Ovary (tissue), 9 donors: Measurements from ENCODE around the gene CD300LF. TPM values are rescaled to one million over a fixed set of nuclear protein-coding genes. Genes with fewer than 3 reads are reported as not detected.

Source experiments
- DNase-seq, 5 donors: peaks; one replicate each; pipeline ENCODE4 v3.0.0-alpha.2; 2019 to 2020
- H3K27ac ChIP-seq, 2 donors: fragments of 200-600 bp; one replicate each; pipeline versions ENCODE4 v1.5.1 to v1.8.0; 2019 to 2022
- H3K27me3 ChIP-seq: fragments of 200-600 bp; one replicate; pipeline ENCODE4 v1.8.0; 2022
- H3K36me3 ChIP-seq: fragments of 200-600 bp; sonication (generic); one replicate; pipeline ENCODE4 v1.5.1; 2019
- H3K4me1 ChIP-seq: one replicate; pipeline ENCODE4 v1.8.1; 2013; ENCODE audit warnings: mild to moderate bottlenecking, moderate library complexity; ENCODE audit not compliant: insufficient read depth
- H3K4me3 ChIP-seq: fragments of 200-600 bp; sonication (generic); one replicate; pipeline ENCODE4 v1.5.1; 2017
- H3K9me3 ChIP-seq, 2 donors: fragments of 200-600 bp in 1 of 2; sonication (generic) in 1 of 2; one replicate each; pipeline versions ENCODE4 v1.5.1 to v1.8.1; 2013 to 2019; ENCODE audit warnings: mild to moderate bottlenecking in 1 of 2, moderate library complexity in 1 of 2
- CTCF ChIP-seq, 3 donors: fragments of 450-650 bp in 2 of 3; fragments of 200-600 bp in 1 of 3; IDR thresholded peaks; one replicate each; pipeline versions ENCODE4 v1.5.1 to v1.8.0; 2016 to 2022; ENCODE audit warnings: antibody characterized with exemption in 3 of 3, mild to moderate bottlenecking in 1 of 3
- EP300 ChIP-seq: sonication (generic); formaldehyde crosslinking; IDR thresholded peaks from one replicate; pipeline ENCODE4 v1.6.1; 2017; ENCODE audit warnings: antibody characterized with exemption
- POLR2A ChIP-seq: fragments of 450-650 bp; IDR thresholded peaks from one replicate; pipeline ENCODE4 v1.6.1; 2017; ENCODE audit warnings: antibody characterized with exemption, mild to moderate bottlenecking, moderate library complexity
- WGBS, 3 donors: extraction: QIAGEN DNeasy Blood & Tissue Kit in 1 of 3; methylation state at CpG; one replicate each; pipeline versions ENCODE4 v1.1.5 to v1.1.7; 2013 to 2017; 5-methylcytosine and 5-hydroxymethylcytosine counted together
- intact Hi-C, 4 donors: fragments of 100-400 bp; cut with DNase I; formaldehyde crosslinking; loops; one replicate each; pipeline versions ENCODE4 v1.11.0 to v1.15.1; 2022 to 2023
- polyA plus RNA-seq, 2 donors: library from polyadenylated mRNA; stranded (reverse); fragments of 200-250 nt in 1 of 2; fragments of 350-450 nt in 1 of 2; fragmentation: Illumina TruSeq in 1 of 2; extraction: RNeasy Lipid Tissue Mini Kit (QIAGEN cat#74804) in 1 of 2; gene quantifications; one replicate each; pipeline ENCODE4 v1.2.3, GENCODE V29; 2013 to 2014
- total RNA-seq, 7 donors: library from RNA; depleted of rRNA in 2 of 7; stranded (reverse); fragments of >200 nt in 2 of 7; fragmentation: NEBNext Ultra II Directional in 3 of 7; extraction: Animal tissue kit (Norgen Biotek cat#: 25700) in 3 of 7; gene quantifications; one replicate each; pipeline versions ENCODE4 v1.1.0 to v1.2.4, GENCODE V29; 2016 to 2023
- donor health status: DM: no; HTN: no; CAD: no; lungs with moderate emphysema.
- donor health status: DM: no; HTN: no; CAD: no.
- donor health status: Bipolar disorder and iron deficiency.
- donor health status: DM: yes; HTN: yes; CAD: no.
- donor health status: DM: no; HTN: no; CAD: no.
- donor health status: DM: yes; HTN: yes; CAD: no.

Gene CD300LF
- total and polyA plus RNA-seq, 9 donors: 0.23 to 3.9 (median 0.39) TPM; not detected in 1

DNA sequence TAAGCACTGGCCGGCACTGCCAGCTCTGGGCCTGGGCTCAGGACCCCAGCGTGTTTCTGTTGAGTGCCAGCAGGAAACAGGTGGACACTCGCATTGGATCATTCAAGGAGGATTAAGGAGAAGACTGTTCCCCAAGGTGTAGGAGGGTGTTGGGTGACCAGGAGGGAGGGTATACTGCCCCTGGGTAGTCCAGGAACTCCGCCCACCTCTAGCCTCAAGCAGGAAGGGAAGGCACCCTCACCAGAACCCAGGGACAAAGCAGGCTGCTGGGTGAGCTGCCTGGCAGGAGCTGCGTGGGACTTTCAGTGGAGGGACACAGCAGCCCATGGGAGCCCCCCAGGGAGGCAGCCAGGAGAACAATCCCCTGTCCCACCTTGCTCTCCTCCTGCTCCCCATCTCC, 16.6 kb upstream of the CD300LF start:
- no peaks in the 10 kb centered on the region for H3K27me3 ChIP-seq

DNA sequence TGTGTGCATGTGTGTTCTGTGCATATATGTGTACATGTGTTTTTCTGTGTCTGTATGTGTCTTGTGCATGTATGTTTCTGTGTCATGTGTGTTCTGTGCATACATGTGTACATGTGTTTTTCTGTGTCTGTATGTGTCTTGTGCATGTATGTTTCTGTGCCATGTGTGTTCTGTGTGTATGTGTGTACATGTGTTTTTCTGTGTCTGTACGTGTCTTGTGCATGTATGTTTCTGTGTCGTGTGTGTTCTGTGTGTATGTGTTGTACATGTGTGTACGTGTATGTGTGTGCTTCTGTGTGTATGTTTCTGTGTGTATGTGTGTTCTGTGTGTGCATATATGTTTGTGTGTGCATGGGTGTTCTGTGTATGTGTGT, 16.0 kb upstream of the CD300LF start:
- no peak overlapping the region for H3K27ac ChIP-seq
- intact Hi-C loops: no loop called here
- no peaks in the 10 kb centered on the region for H3K36me3 ChIP-seq
- no peaks in the 10 kb centered on the region for H3K9me3 ChIP-seq
- no peak for DNase-seq
- H3K4me3 ChIP-seq: no peak overlapping the region
- no peaks in the 10 kb centered on the region for H3K27me3 ChIP-seq
- 86 to 93% (median 92%) methylated on average over 3 of the region's 3 CpGs for WGBS, 3 donors
- H3K4me1 ChIP-seq: no peaks in the 10 kb centered on the region
- TF ChIP-seq POLR2A (no peak), EP300 (no peak), CTCF (IDR thresholded peaks at IDR 0.05) (no peak)

More for the DNA sequence above, 16.6 kb upstream of the CD300LF start:
- TF ChIP-seq EP300: no peak
- no peak for TF ChIP-seq POLR2A
- TF ChIP-seq CTCF (IDR thresholded peaks at IDR 0.05): no peak
- Histone ChIP-seq H3K9me3 (no peaks in the 10 kb centered on the region), H3K27ac (no peak overlapping the region), H3K36me3 (no peaks in the 10 kb centered on the region), H3K4me3 (no peak overlapping the region), H3K4me1 (no peaks in the 10 kb centered on the region)
- DNase-seq: no peak
- WGBS, 3 donors: 89 to 93% (median 90%) methylated on average over 5 of the region's 5 CpGs
- intact Hi-C loops: no loop called here

GRCh38 chr17:74728033-74728701, 15.4 kb upstream of the CD300LF start:
- intact Hi-C loops: no loop called here
- WGBS, 3 donors: 82 to 91% (median 89%) methylated on average over 3 of the region's 3 CpGs
- H3K36me3 ChIP-seq: no peaks in the 10 kb centered on the region
- no peaks in the 10 kb centered on the region for H3K27me3 ChIP-seq
- no peak overlapping the region for H3K27ac ChIP-seq
- no peaks in the 10 kb centered on the region for H3K4me1 ChIP-seq
- DNase-seq: no peak
- TF ChIP-seq POLR2A (no peak), EP300 (no peak), CTCF (IDR thresholded peaks at IDR 0.05) (no peak)
- no peaks in the 10 kb centered on the region for H3K9me3 ChIP-seq
- H3K4me3 ChIP-seq: no peak overlapping the region

GRCh38 chr17:74725111-74725510, 12.4 kb upstream of the CD300LF start:
- DNase-seq: no peak
- H3K4me3 ChIP-seq: no peak overlapping the region
- H3K9me3 ChIP-seq: no peaks in the 10 kb centered on the region
- no peaks in the 10 kb centered on the region for H3K4me1 ChIP-seq
- WGBS, 3 donors: 88 to 92% (median 90%) methylated on average over 3 of the region's 3 CpGs
- no peak overlapping the region for H3K27ac ChIP-seq
- no peaks in the 10 kb centered on the region for H3K27me3 ChIP-seq
- no peaks in the 10 kb centered on the region for H3K36me3 ChIP-seq
- intact Hi-C loops: no loop called here
- no peak for TF ChIP-seq POLR2A
- no peak for TF ChIP-seq CTCF (IDR thresholded peaks at IDR 0.05)
- TF ChIP-seq EP300: no peak
